OCI-LY3 (cell line): ENCODE results near the gene TCERG1L.

Experiments used
- H2AFZ ChIP-seq: fragments of 200-600, 300-600 bp; shearing (Covaris generic); 2 replicates; pipeline ENCODE4 v1.6.0; 2014; ENCODE audit warnings: antibody characterized with exemption, low read depth, low read length
- H3K27ac ChIP-seq: fragments of 200-600, 300-600 bp; sonication (generic); 2 replicates; pipeline ENCODE4 v1.5.1; 2014; ENCODE audit warnings: mild to moderate bottlenecking, low read length, moderate library complexity, mixed read lengths
- H3K27me3 ChIP-seq: fragments of 200-600, 300-600 bp; sonication (generic); 2 replicates; pipeline ENCODE4 v1.6.1; 2014; ENCODE audit warnings: low read depth, low read length, mixed read lengths
- H3K36me3 ChIP-seq: fragments of 200-600, 300-600 bp; sonication (generic); replicated peaks from 2 replicates; pipeline ENCODE3; 2014; ENCODE audit warnings: low read depth, low read length, mixed read lengths
- H3K4me1 ChIP-seq: fragments of 300-600, 200-600 bp; sonication (generic); 2 replicates; pipeline ENCODE4 v1.6.1; 2014; ENCODE audit warnings: low read length, mixed read lengths
- H3K4me2 ChIP-seq: fragments of 200-600, 300-600 bp; sonication (generic); 2 replicates; pipeline ENCODE4 v1.6.1; 2014; ENCODE audit warnings: low read length, mixed read lengths
- H3K4me3 ChIP-seq: fragments of 300-600, 200-600 bp; sonication (generic); 2 replicates; pipeline ENCODE4 v1.5.1; 2014; ENCODE audit warnings: antibody characterized with exemption, mild to moderate bottlenecking, low read length, moderate library complexity
- H3K79me2 ChIP-seq: fragments of 300-600, 200-600 bp; shearing (Covaris generic); 2 replicates; pipeline ENCODE4 v1.6.1; 2014; ENCODE audit warnings: mild to moderate bottlenecking, low read length, mixed read lengths
- H3K9ac ChIP-seq: fragments of 300-600, 200-600 bp; shearing (Covaris generic); 2 replicates; pipeline ENCODE4 v1.6.0; 2014; ENCODE audit warnings: mild to moderate bottlenecking, low read length, moderate library complexity
- H3K9me3 ChIP-seq: fragments of 200-600, 300-600 bp; shearing (Covaris generic); 2 replicates; pipeline ENCODE4 v1.6.1; 2014; ENCODE audit warnings: low read length, mixed read lengths; ENCODE audit not compliant: insufficient read depth
- H4K20me1 ChIP-seq: fragments of 200-600, 300-600 bp; sonication (generic); 2 replicates; pipeline ENCODE4 v1.6.1; 2016; ENCODE audit warnings: low read length, mixed read lengths; ENCODE audit not compliant: insufficient read depth
- EZH2phosphoT487 ChIP-seq: fragments of 200-600 bp; shearing (Covaris generic); IDR thresholded peaks from 2 replicates; pipeline ENCODE4 v1.6.1; 2018; ENCODE audit warnings: antibody characterized with exemption, mixed run types, low read depth
- TF ChIP-seq, protein P1 (sequence below): fragments of 200-600, 300-600 bp; sonication (generic); IDR thresholded peaks from 2 replicates; pipeline ENCODE4 v1.5.1; 2014; ENCODE audit warnings: antibody characterized with exemption, low read length, low read depth

TCERG1L gene

GRCh38 chr10:131172433-131172832, 139.1 kb downstream of the TCERG1L start:
- H3K4me1 ChIP-seq = no peaks in the 10 kb centered on the region
- TF ChIP-seq, protein P1, sequence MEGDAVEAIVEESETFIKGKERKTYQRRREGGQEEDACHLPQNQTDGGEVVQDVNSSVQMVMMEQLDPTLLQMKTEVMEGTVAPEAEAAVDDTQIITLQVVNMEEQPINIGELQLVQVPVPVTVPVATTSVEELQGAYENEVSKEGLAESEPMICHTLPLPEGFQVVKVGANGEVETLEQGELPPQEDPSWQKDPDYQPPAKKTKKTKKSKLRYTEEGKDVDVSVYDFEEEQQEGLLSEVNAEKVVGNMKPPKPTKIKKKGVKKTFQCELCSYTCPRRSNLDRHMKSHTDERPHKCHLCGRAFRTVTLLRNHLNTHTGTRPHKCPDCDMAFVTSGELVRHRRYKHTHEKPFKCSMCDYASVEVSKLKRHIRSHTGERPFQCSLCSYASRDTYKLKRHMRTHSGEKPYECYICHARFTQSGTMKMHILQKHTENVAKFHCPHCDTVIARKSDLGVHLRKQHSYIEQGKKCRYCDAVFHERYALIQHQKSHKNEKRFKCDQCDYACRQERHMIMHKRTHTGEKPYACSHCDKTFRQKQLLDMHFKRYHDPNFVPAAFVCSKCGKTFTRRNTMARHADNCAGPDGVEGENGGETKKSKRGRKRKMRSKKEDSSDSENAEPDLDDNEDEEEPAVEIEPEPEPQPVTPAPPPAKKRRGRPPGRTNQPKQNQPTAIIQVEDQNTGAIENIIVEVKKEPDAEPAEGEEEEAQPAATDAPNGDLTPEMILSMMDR = no peak
- TF ChIP-seq EZH2phosphoT487 = no peak
- H4K20me1 ChIP-seq = no peaks in the 10 kb centered on the region
- H3K79me2 ChIP-seq = no peaks in the 10 kb centered on the region
- no peak overlapping the region for H3K9ac ChIP-seq
- H3K36me3 ChIP-seq = no peaks in the 10 kb centered on the region
- no peak overlapping the region for H3K4me2 ChIP-seq
- no peak overlapping the region for H2AFZ ChIP-seq
- no peaks in the 10 kb centered on the region for H3K27me3 ChIP-seq
- H3K9me3 ChIP-seq = no peaks in the 10 kb centered on the region
- H3K27ac ChIP-seq = no peak overlapping the region
- H3K4me3 ChIP-seq = no peak overlapping the region

DNA sequence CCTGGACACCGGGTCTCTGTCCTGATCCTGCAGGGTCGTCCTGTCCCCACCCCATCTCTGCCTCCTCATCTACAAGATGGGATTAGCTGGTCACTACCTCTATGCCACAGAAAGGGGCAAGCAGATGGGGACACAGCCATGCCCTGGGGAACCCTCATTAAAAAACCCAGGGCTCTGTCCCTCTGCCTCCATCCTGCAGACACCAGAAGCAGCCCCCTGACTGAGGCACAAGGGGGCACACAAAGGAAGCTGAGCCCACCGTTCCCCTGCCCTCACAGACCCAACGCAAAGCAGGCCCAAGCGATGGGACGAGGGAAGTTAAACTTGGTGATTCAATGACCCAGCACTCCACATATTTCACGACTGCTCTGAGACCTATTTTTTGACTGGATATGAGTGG, 142.4 kb downstream of the TCERG1L start:
- Histone ChIP-seq H3K9me3 (no peaks in the 10 kb centered on the region), H3K79me2 (no peaks in the 10 kb centered on the region), H3K4me3 (no peak overlapping the region), H3K9ac (no peak overlapping the region), H3K4me1 (no peaks in the 10 kb centered on the region), H4K20me1 (no peaks in the 10 kb centered on the region), H3K4me2 (no peak overlapping the region), H3K36me3 (no peaks in the 10 kb centered on the region), H2AFZ (no peak overlapping the region), H3K27ac (no peak overlapping the region), H3K27me3 (no peaks in the 10 kb centered on the region)
- TF ChIP-seq, protein P1 = no peak
- TF ChIP-seq EZH2phosphoT487 = no peak

- Histone ChIP-seq H3K27ac (no peak overlapping the region), H3K36me3 (no peaks in the 10 kb centered on the region), H3K9ac (no peak overlapping the region), H4K20me1 (no peaks in the 10 kb centered on the region), H3K9me3 (no peaks in the 10 kb centered on the region), H3K4me3 (no peak overlapping the region), H3K27me3 (no peaks in the 10 kb centered on the region), H2AFZ (no peak overlapping the region), H3K4me2 (no peak overlapping the region), H3K4me1 (no peaks in the 10 kb centered on the region), H3K79me2 (no peaks in the 10 kb centered on the region)
- TF ChIP-seq EZH2phosphoT487 = no peak
- TF ChIP-seq, protein P1 = no peak
Measured at GRCh38 chr10:131168238-131168875, 143.2 kb downstream of the TCERG1L start.

- no peak overlapping the region for H3K27ac ChIP-seq
- no peaks in the 10 kb centered on the region for H3K27me3 ChIP-seq
- TF ChIP-seq, protein P1 = no peak
- TF ChIP-seq EZH2phosphoT487 = no peak
- no peak overlapping the region for H3K9ac ChIP-seq
- no peak overlapping the region for H3K4me2 ChIP-seq
- H3K4me1 ChIP-seq = no peaks in the 10 kb centered on the region
- H4K20me1 ChIP-seq = no peaks in the 10 kb centered on the region
- no peaks in the 10 kb centered on the region for H3K9me3 ChIP-seq
- no peak overlapping the region for H3K4me3 ChIP-seq
- H3K79me2 ChIP-seq = no peaks in the 10 kb centered on the region
- H3K36me3 ChIP-seq = no peaks in the 10 kb centered on the region
- no peak overlapping the region for H2AFZ ChIP-seq
Measured at GRCh38 chr10:131167036-131167860, 144.3 kb downstream of the TCERG1L start.
